Measurements from ENCODE around the gene SLC37A1. TPM values are rescaled to one million over a fixed set of nuclear protein-coding genes. Genes with fewer than 3 reads are reported as not detected.

SLC37A1 gene
- total RNA-seq, 1 donor from 2014 or later: 21.6 TPM

- Histone ChIP-seq H3K4me3 (no peak overlapping the region), H3K36me3 (peaks cover 29% of the 10 kb centered on the region), H3K9me3 (no peaks in the 10 kb centered on the region), H3K27me3 (no peaks in the 10 kb centered on the region), H3K4me1 (no peaks in the 10 kb centered on the region), H3K27ac (no peak overlapping the region)
- no peak for ATAC-seq
- intact Hi-C loops (cut with DNase I): no loop called here
- TF ChIP-seq CTCF (IDR thresholded peaks at IDR 0.05): no peak
- peak; percentile 61 for DNase-seq
These were observed 51.7 kb downstream of the SLC37A1 start for GRCh38 chr21:42565206-42565810.

- Histone ChIP-seq H3K4me3 (no peak overlapping the region), H3K9me3 (no peaks in the 10 kb centered on the region), H3K4me1 (no peaks in the 10 kb centered on the region), H3K27ac (no peak overlapping the region), H3K36me3 (peaks cover 26% of the 10 kb centered on the region), H3K27me3 (no peaks in the 10 kb centered on the region)
- ATAC-seq (no peak), DNase-seq (peak; percentile 64)
- intact Hi-C loops (cut with DNase I): no loop called here
- no peak for TF ChIP-seq CTCF (IDR thresholded peaks at IDR 0.05)
These were observed 52.4 kb downstream of the SLC37A1 start for GRCh38 chr21:42565886-42566523.

- H3K4me3 ChIP-seq: no peak overlapping the region
- intact Hi-C loops (cut with DNase I): no loop called here
- no peak overlapping the region for H3K27ac ChIP-seq
- peak; percentile 53 for DNase-seq
- ATAC-seq: no peak
- no peaks in the 10 kb centered on the region for H3K4me1 ChIP-seq
- TF ChIP-seq CTCF (IDR thresholded peaks at IDR 0.05): no peak
- H3K9me3 ChIP-seq: no peaks in the 10 kb centered on the region
- H3K27me3 ChIP-seq: no peaks in the 10 kb centered on the region
- H3K36me3 ChIP-seq: peaks cover 20% of the 10 kb centered on the region
These were observed 53.0 kb downstream of the SLC37A1 start for GRCh38 chr21:42566524-42567213.

GRCh38 chr21:42567214-42567555 lies 53.5 kb downstream of the SLC37A1 start:
- Histone ChIP-seq H3K4me3 (no peak overlapping the region), H3K9me3 (no peaks in the 10 kb centered on the region), H3K27me3 (no peaks in the 10 kb centered on the region), H3K27ac (no peak overlapping the region), H3K36me3 (peaks cover 15% of the 10 kb centered on the region), H3K4me1 (no peaks in the 10 kb centered on the region)
- peak; percentile 52 for DNase-seq
- intact Hi-C loops (cut with DNase I): no loop called here
- no peak for TF ChIP-seq CTCF (IDR thresholded peaks at IDR 0.05)
- ATAC-seq: no peak

- H3K36me3 ChIP-seq: peaks cover 11% of the 10 kb centered on the region
- no peaks in the 10 kb centered on the region for H3K9me3 ChIP-seq
- H3K27me3 ChIP-seq: no peaks in the 10 kb centered on the region
- no peak for TF ChIP-seq CTCF (IDR thresholded peaks at IDR 0.05)
- H3K4me3 ChIP-seq: no peak overlapping the region
- DNase-seq: peak; percentile 79
- H3K27ac ChIP-seq: no peak overlapping the region
- H3K4me1 ChIP-seq: no peaks in the 10 kb centered on the region
- intact Hi-C loops (cut with DNase I): no loop called here
- peak; percentile 63 for ATAC-seq
These were observed 54.2 kb downstream of the SLC37A1 start for GRCh38 chr21:42567861-42568260.

Measured in upper lobe of right lung (tissue), 1 donor.